T-helper 2 cell treated with Interferon-gamma antibody and Interleukin-4, amounts not matched to agents 5 μg/mL and 100 μg/mL, for 36 hours (primary cell): ENCODE data around the gene PCDH9.

ENCODE experiments used
- DNase-seq: peaks from one replicate; pipeline ENCODE4 v3.0.0; 2021; ENCODE audit warnings: low spot score
- H3K27ac Mint-ChIP-seq: one replicate; pipeline ENCODE4 v1.8.0; 2021; ENCODE audit warnings: mild to moderate bottlenecking, mixed read lengths
- H3K27me3 Mint-ChIP-seq: one replicate; pipeline ENCODE4 v1.8.0; 2021; ENCODE audit warnings: low read depth, mixed read lengths
- H3K36me3 Mint-ChIP-seq: one replicate; pipeline ENCODE4 v1.8.0; 2021; ENCODE audit warnings: low read depth, mixed read lengths
- H3K4me1 Mint-ChIP-seq: one replicate; pipeline ENCODE4 v1.8.0; 2021; ENCODE audit warnings: low read depth, mixed read lengths
- H3K4me3 Mint-ChIP-seq: one replicate; pipeline ENCODE4 v1.8.0; 2022; ENCODE audit warnings: mild to moderate bottlenecking, moderate library complexity, mixed read lengths
- H3K9me3 Mint-ChIP-seq: one replicate; pipeline ENCODE4 v1.8.0; 2021; ENCODE audit warnings: mixed read lengths

Gene PCDH9

GRCh38 chr13:67229481-67230403, at the start of gene PCDH9:
Gene PCDH9, minus strand, starts transcription at chr13:67230336. Its CDS starts 1,896 bp downstream, at chr13:67228440.
- Mint-ChIP-seq H3K9me3 (no peaks in the 10 kb centered on the region), H3K4me3 (no peak within 1 kb of the TSS), H3K27ac (no peak within 1 kb of the TSS), H3K36me3 (no peaks in the 10 kb centered on the region), H3K4me1 (peaks cover 7% of the 10 kb centered on the region), H3K27me3 (peaks cover 24% of the 10 kb centered on the region)
- DNase-seq = no peak

- Mint-ChIP-seq H3K36me3 (no peaks in the 10 kb centered on the region), H3K4me3 (no peak overlapping the region), H3K27me3 (no peaks in the 10 kb centered on the region), H3K27ac (no peak overlapping the region), H3K9me3 (no peaks in the 10 kb centered on the region), H3K4me1 (no peaks in the 10 kb centered on the region)
- DNase-seq = no peak
These were observed 48.1 kb upstream of the PCDH9 start for GRCh38 chr13:67278235-67278634.

GRCh38 chr13:67277581-67277980, 47.4 kb upstream of the PCDH9 start:
- H3K36me3 Mint-ChIP-seq = no peaks in the 10 kb centered on the region
- no peaks in the 10 kb centered on the region for H3K4me1 Mint-ChIP-seq
- no peak for DNase-seq
- H3K27me3 Mint-ChIP-seq = no peaks in the 10 kb centered on the region
- H3K9me3 Mint-ChIP-seq = no peaks in the 10 kb centered on the region
- no peak overlapping the region for H3K27ac Mint-ChIP-seq
- H3K4me3 Mint-ChIP-seq = no peak overlapping the region

- H3K27me3 Mint-ChIP-seq = no peaks in the 10 kb centered on the region
- DNase-seq = no peak
- H3K9me3 Mint-ChIP-seq = no peaks in the 10 kb centered on the region
- no peaks in the 10 kb centered on the region for H3K4me1 Mint-ChIP-seq
- no peak overlapping the region for H3K4me3 Mint-ChIP-seq
- no peaks in the 10 kb centered on the region for H3K36me3 Mint-ChIP-seq
- no peak overlapping the region for H3K27ac Mint-ChIP-seq
These were observed 45.3 kb upstream of the PCDH9 start for GRCh38 chr13:67275351-67275960.

- H3K36me3 Mint-ChIP-seq = no peaks in the 10 kb centered on the region
- DNase-seq = no peak
- no peak overlapping the region for H3K4me3 Mint-ChIP-seq
- no peak overlapping the region for H3K27ac Mint-ChIP-seq
- no peaks in the 10 kb centered on the region for H3K9me3 Mint-ChIP-seq
- no peaks in the 10 kb centered on the region for H3K4me1 Mint-ChIP-seq
- H3K27me3 Mint-ChIP-seq = no peaks in the 10 kb centered on the region
These were observed 42.9 kb upstream of the PCDH9 start for GRCh38 chr13:67273001-67273400.

- Mint-ChIP-seq H3K4me1 (no peaks in the 10 kb centered on the region), H3K36me3 (no peaks in the 10 kb centered on the region), H3K4me3 (no peak overlapping the region), H3K9me3 (no peaks in the 10 kb centered on the region), H3K27me3 (no peaks in the 10 kb centered on the region), H3K27ac (no peak overlapping the region)
- DNase-seq = no peak
These were observed 37.0 kb upstream of the PCDH9 start for GRCh38 chr13:67267136-67267535.

- Mint-ChIP-seq H3K36me3 (no peaks in the 10 kb centered on the region), H3K27me3 (no peaks in the 10 kb centered on the region), H3K27ac (no peak overlapping the region), H3K9me3 (no peaks in the 10 kb centered on the region), H3K4me3 (no peak overlapping the region), H3K4me1 (no peaks in the 10 kb centered on the region)
- DNase-seq = no peak
These were observed 29.1 kb upstream of the PCDH9 start for GRCh38 chr13:67259208-67259607.

GRCh38 chr13:67258482-67258881, 28.3 kb upstream of the PCDH9 start:
- Mint-ChIP-seq H3K27ac (no peak overlapping the region), H3K27me3 (no peaks in the 10 kb centered on the region), H3K9me3 (no peaks in the 10 kb centered on the region), H3K4me1 (no peaks in the 10 kb centered on the region), H3K4me3 (no peak overlapping the region), H3K36me3 (no peaks in the 10 kb centered on the region)
- DNase-seq = no peak

- Mint-ChIP-seq H3K4me1 (no peaks in the 10 kb centered on the region), H3K27ac (no peak overlapping the region), H3K9me3 (no peaks in the 10 kb centered on the region), H3K36me3 (no peaks in the 10 kb centered on the region), H3K27me3 (peaks cover 3% of the 10 kb centered on the region), H3K4me3 (no peak overlapping the region)
- DNase-seq = no peak
These were observed 8.7 kb upstream of the PCDH9 start for GRCh38 chr13:67238861-67239260.

- H3K36me3 Mint-ChIP-seq = no peaks in the 10 kb centered on the region
- DNase-seq = no peak
- H3K4me3 Mint-ChIP-seq = no peak overlapping the region
- no peaks in the 10 kb centered on the region for H3K4me1 Mint-ChIP-seq
- H3K27me3 Mint-ChIP-seq = peaks cover 3% of the 10 kb centered on the region
- H3K27ac Mint-ChIP-seq = no peak overlapping the region
- H3K9me3 Mint-ChIP-seq = no peaks in the 10 kb centered on the region
These were observed 8.2 kb upstream of the PCDH9 start for GRCh38 chr13:67238277-67238859.

- Mint-ChIP-seq H3K27ac (no peak overlapping the region), H3K4me3 (no peak overlapping the region), H3K27me3 (peaks cover 21% of the 10 kb centered on the region)
These were observed 5.1 kb upstream of the PCDH9 start for GRCh38 chr13:67235265-67235664.

GRCh38 chr13:67232384-67232783, 2.2 kb upstream of the PCDH9 start:
- Mint-ChIP-seq H3K4me1 (peaks cover 7% of the 10 kb centered on the region), H3K9me3 (no peaks in the 10 kb centered on the region), H3K4me3 (no peak overlapping the region), H3K27me3 (peaks cover 28% of the 10 kb centered on the region), H3K36me3 (no peaks in the 10 kb centered on the region), H3K27ac (no peak overlapping the region)
- DNase-seq = no peak

More at GRCh38 chr13:67235265-67235664, 5.1 kb upstream of the PCDH9 start:
- DNase-seq = no peak
- Mint-ChIP-seq H3K9me3 (no peaks in the 10 kb centered on the region), H3K36me3 (no peaks in the 10 kb centered on the region), H3K4me1 (peaks cover 7% of the 10 kb centered on the region)

- H3K36me3 Mint-ChIP-seq = no peaks in the 10 kb centered on the region
- H3K4me3 Mint-ChIP-seq = no peak overlapping the region
- H3K9me3 Mint-ChIP-seq = no peaks in the 10 kb centered on the region
- H3K4me1 Mint-ChIP-seq = peaks cover 7% of the 10 kb centered on the region
- DNase-seq = no peak
- no peak overlapping the region for H3K27ac Mint-ChIP-seq
- H3K27me3 Mint-ChIP-seq = peaks cover 28% of the 10 kb centered on the region
These were observed 1.3 kb upstream of the PCDH9 start for GRCh38 chr13:67231289-67232000.
